ENCODE measurements around the gene KIF5C. TPM values are rescaled to one million over a fixed set of nuclear protein-coding genes. Genes with fewer than 3 reads are reported as not detected.

Gene KIF5C
- total RNA-seq, 1 donor from 2014 or later, result 63.1 TPM

DNA sequence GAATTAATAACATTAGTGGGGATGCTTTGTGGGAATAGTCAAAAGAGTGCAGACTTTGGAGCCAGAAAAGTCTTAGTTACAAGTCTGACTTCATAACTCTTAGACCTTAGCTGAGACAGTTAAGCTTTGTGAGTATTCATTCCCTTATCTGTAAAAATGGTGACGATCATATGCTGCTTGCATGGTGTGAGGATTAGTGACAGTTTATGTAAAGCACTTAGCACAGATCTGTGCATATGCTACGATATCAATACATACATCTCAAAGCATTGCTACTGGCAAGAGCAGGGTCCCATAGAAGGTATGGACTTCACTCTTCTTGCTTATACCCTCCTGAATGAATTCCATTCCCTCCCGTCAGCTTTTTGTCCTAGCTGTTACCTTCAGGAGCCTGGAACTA lies 106.8 kb downstream of the KIF5C start:
- Mint-ChIP-seq H3K4me1 (peaks cover 16% of the 10 kb centered on the region), H3K36me3 (peaks cover 32% of the 10 kb centered on the region), H3K27me3 (ENCODE audit: insufficient read depth, low read depth) (no peaks in the 10 kb centered on the region), H3K4me3 (no peak overlapping the region), H3K27ac (no peak overlapping the region), H3K9me3 (no peaks in the 10 kb centered on the region)
- Histone ChIP-seq H4K20me1 (ENCODE audit: low read depth) (peaks cover 25% of the 10 kb centered on the region), H3K79me2 (ENCODE audit: low read depth) (no peaks in the 10 kb centered on the region), H3F3A (ENCODE audit: low read depth) (peaks cover 22% of the 10 kb centered on the region), H3K9me3 (ENCODE audit: low read depth) (no peaks in the 10 kb centered on the region), H3K27ac (no peak overlapping the region), H2AFZ (replicated peaks) (no peak overlapping the region), H3K4me1 (peaks cover 26% of the 10 kb centered on the region), H3K27me3 (no peaks in the 10 kb centered on the region), H3K4me3 (no peak overlapping the region), H3K36me3 (peaks cover 29% of the 10 kb centered on the region), H3K4me2 (no peak overlapping the region), H3K9ac (no peak overlapping the region)
- DNase-seq (ENCODE audit: low spot score), result no peak
- TF ChIP-seq, protein P1, sequence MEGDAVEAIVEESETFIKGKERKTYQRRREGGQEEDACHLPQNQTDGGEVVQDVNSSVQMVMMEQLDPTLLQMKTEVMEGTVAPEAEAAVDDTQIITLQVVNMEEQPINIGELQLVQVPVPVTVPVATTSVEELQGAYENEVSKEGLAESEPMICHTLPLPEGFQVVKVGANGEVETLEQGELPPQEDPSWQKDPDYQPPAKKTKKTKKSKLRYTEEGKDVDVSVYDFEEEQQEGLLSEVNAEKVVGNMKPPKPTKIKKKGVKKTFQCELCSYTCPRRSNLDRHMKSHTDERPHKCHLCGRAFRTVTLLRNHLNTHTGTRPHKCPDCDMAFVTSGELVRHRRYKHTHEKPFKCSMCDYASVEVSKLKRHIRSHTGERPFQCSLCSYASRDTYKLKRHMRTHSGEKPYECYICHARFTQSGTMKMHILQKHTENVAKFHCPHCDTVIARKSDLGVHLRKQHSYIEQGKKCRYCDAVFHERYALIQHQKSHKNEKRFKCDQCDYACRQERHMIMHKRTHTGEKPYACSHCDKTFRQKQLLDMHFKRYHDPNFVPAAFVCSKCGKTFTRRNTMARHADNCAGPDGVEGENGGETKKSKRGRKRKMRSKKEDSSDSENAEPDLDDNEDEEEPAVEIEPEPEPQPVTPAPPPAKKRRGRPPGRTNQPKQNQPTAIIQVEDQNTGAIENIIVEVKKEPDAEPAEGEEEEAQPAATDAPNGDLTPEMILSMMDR (IDR thresholded peaks at IDR 0.05), result no peak
- TF ChIP-seq EZH2 (IDR thresholded peaks at IDR 0.05), result no peak
- no peak for TF ChIP-seq EZH2phosphoT487 (IDR thresholded peaks at IDR 0.05)

DNA sequence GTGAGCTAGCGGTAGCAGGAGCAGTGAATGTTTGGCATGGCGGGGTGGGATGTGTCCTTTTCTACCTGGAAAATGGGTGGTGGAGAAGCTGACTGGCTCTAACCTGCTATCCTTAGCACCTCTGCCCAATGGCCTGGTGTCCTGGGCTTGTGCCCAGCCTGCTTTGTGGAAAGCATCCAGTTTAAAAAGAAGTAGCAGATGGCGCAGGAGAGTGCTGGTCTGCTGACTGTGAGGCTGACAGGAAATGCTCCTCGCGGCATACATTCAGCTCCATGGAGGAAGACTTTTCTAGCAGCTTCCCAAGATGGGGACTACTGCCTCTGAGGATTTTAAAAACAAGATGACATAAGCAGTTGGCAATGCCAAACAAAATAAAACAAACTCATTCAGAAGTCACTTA lies 107.3 kb downstream of the KIF5C start:
- Mint-ChIP-seq H3K4me1 (peaks cover 16% of the 10 kb centered on the region), H3K36me3 (peaks cover 36% of the 10 kb centered on the region), H3K27me3 (ENCODE audit: insufficient read depth, low read depth) (no peaks in the 10 kb centered on the region), H3K9me3 (no peaks in the 10 kb centered on the region), H3K4me3 (no peak overlapping the region), H3K27ac (no peak overlapping the region)
- Histone ChIP-seq H3K4me3 (no peak overlapping the region), H3K27ac (no peak overlapping the region), H3K27me3 (no peaks in the 10 kb centered on the region), H3K4me2 (no peak overlapping the region), H3K36me3 (peaks cover 29% of the 10 kb centered on the region), H3K9me3 (ENCODE audit: low read depth) (no peaks in the 10 kb centered on the region), H3F3A (ENCODE audit: low read depth) (peaks cover 22% of the 10 kb centered on the region), H3K79me2 (ENCODE audit: low read depth) (no peaks in the 10 kb centered on the region), H3K4me1 (peaks cover 26% of the 10 kb centered on the region), H3K9ac (no peak overlapping the region), H4K20me1 (ENCODE audit: low read depth) (peaks cover 25% of the 10 kb centered on the region), H2AFZ (replicated peaks) (no peak overlapping the region)
- TF ChIP-seq, protein P1 (IDR thresholded peaks at IDR 0.05), result no peak
- no peak for TF ChIP-seq EZH2phosphoT487 (IDR thresholded peaks at IDR 0.05)
- TF ChIP-seq EZH2 (IDR thresholded peaks at IDR 0.05), result no peak
- DNase-seq (ENCODE audit: low spot score), result no peak

DNA sequence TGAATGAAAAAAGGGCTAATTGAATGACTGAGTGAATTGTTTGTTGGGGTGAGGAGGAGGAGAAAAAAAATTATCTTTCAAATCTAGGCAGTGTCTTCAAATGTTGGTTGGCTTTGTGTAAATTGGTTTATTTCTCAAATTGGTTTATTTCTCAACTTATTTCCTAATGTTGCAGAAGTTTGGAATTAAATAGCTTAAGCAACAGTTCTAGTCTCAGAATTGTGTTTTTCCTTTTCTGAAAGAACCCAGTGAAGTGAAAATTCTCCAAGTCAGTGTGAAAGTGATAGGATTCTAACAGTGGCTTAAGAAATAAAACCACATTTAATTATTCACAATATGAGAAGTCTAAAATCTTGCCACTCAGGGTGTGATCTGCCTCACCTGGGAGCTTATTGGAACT lies 108.9 kb downstream of the KIF5C start:
- H3K79me2 ChIP-seq (ENCODE audit: low read depth), result no peaks in the 10 kb centered on the region
- H4K20me1 ChIP-seq (ENCODE audit: low read depth), result peaks cover 10% of the 10 kb centered on the region
- H3K36me3 ChIP-seq, result peaks cover 29% of the 10 kb centered on the region
- H3K27me3 Mint-ChIP-seq (ENCODE audit: insufficient read depth, low read depth), result no peaks in the 10 kb centered on the region
- no peak overlapping the region for H3K4me2 ChIP-seq
- no peak overlapping the region for H3K4me3 Mint-ChIP-seq
- peaks cover 38% of the 10 kb centered on the region for H3K36me3 Mint-ChIP-seq
- no peak overlapping the region for H3K9ac ChIP-seq
- H3K27ac Mint-ChIP-seq, result no peak overlapping the region
- no peak overlapping the region for H2AFZ ChIP-seq (replicated peaks)
- H3K27ac ChIP-seq, result no peak overlapping the region
- peaks cover 16% of the 10 kb centered on the region for H3K4me1 ChIP-seq
- TF ChIP-seq, protein P1 (IDR thresholded peaks at IDR 0.05), result no peak
- no peak for TF ChIP-seq EZH2 (IDR thresholded peaks at IDR 0.05)
- no peak for TF ChIP-seq EZH2phosphoT487 (IDR thresholded peaks at IDR 0.05)
- no peaks in the 10 kb centered on the region for H3K9me3 ChIP-seq (ENCODE audit: low read depth)
- H3K9me3 Mint-ChIP-seq, result no peaks in the 10 kb centered on the region
- no peak for DNase-seq (ENCODE audit: low spot score)
- H3K4me3 ChIP-seq, result no peak overlapping the region
- H3K4me1 Mint-ChIP-seq, result peaks cover 13% of the 10 kb centered on the region
- H3F3A ChIP-seq (ENCODE audit: low read depth), result peaks cover 15% of the 10 kb centered on the region
- H3K27me3 ChIP-seq, result no peaks in the 10 kb centered on the region
